NCI-H1417 treated with DMSO at 0.1 percent for 48 hours (cell line): Measurements from ENCODE around the gene SEC61B.

Experiments
- DNase-seq: peaks from one replicate; lab custom pipeline; 2025; lab: John Stamatoyannopoulos, UW

Gene SEC61B

GRCh38 chr9:99221621-99222415 lies at the start of gene SEC61B, which contains the start of gene ALG2:
TSS of gene SEC61B (plus strand) at chr9:99222282. CDS start at chr9:99222364, 82 bp downstream.
TSS of gene ALG2 (minus strand) at chr9:99221942. CDS start at chr9:99221894, 48 bp downstream.
- peak; percentile 92 for DNase-seq

- no peak for DNase-seq
These were observed 48.2 kb upstream of the SEC61B start for GRCh38 chr9:99173570-99174504.

- DNase-seq: no peak
These were observed 45.5 kb upstream of the SEC61B start for GRCh38 chr9:99176527-99177013.

GRCh38 chr9:99177576-99178366 lies 44.3 kb upstream of the SEC61B start:
- DNase-seq: no peak

GRCh38 chr9:99178912-99179872 lies 42.9 kb upstream of the SEC61B start:
- DNase-seq: no peak

GRCh38 chr9:99180199-99180598 lies 41.9 kb upstream of the SEC61B start:
- DNase-seq: no peak

- no peak for DNase-seq
These were observed 41.4 kb upstream of the SEC61B start for GRCh38 chr9:99180662-99181061.

- no peak for DNase-seq
These were observed 40.9 kb upstream of the SEC61B start for GRCh38 chr9:99181206-99181605.

GRCh38 chr9:99181621-99182020 lies 40.5 kb upstream of the SEC61B start:
- DNase-seq: no peak

- no peak for DNase-seq
These were observed 39.7 kb upstream of the SEC61B start for GRCh38 chr9:99182356-99182755.

- DNase-seq: no peak
These were observed 38.5 kb upstream of the SEC61B start for GRCh38 chr9:99183616-99184015.

- DNase-seq: no peak
These were observed 38.0 kb upstream of the SEC61B start for GRCh38 chr9:99184110-99184474.

- DNase-seq: peak; percentile 68
These were observed 37.4 kb upstream of the SEC61B start for GRCh38 chr9:99184475-99185347.

GRCh38 chr9:99185348-99185632 lies 36.8 kb upstream of the SEC61B start:
- no peak for DNase-seq

GRCh38 chr9:99185934-99186333 lies 36.1 kb upstream of the SEC61B start:
- DNase-seq: no peak

GRCh38 chr9:99187311-99187710 lies 34.8 kb upstream of the SEC61B start:
- DNase-seq: no peak

- no peak for DNase-seq
These were observed 32.9 kb upstream of the SEC61B start for GRCh38 chr9:99189186-99189585.

GRCh38 chr9:99189887-99190596 lies 32.0 kb upstream of the SEC61B start:
- no peak for DNase-seq

GRCh38 chr9:99190597-99191283 lies 31.3 kb upstream of the SEC61B start:
- DNase-seq: no peak
